Fibroblast of skin of left quadriceps (primary cell): ENCODE measurements around the gene PEPD.

Source experiments
- DNase-seq, 2 experiments: peaks; one replicate each; pipeline ENCODE4 v3.0.0-alpha.2; 2013; ENCODE audit warnings: low read depth in 2 of 2

Gene PEPD

DNA sequence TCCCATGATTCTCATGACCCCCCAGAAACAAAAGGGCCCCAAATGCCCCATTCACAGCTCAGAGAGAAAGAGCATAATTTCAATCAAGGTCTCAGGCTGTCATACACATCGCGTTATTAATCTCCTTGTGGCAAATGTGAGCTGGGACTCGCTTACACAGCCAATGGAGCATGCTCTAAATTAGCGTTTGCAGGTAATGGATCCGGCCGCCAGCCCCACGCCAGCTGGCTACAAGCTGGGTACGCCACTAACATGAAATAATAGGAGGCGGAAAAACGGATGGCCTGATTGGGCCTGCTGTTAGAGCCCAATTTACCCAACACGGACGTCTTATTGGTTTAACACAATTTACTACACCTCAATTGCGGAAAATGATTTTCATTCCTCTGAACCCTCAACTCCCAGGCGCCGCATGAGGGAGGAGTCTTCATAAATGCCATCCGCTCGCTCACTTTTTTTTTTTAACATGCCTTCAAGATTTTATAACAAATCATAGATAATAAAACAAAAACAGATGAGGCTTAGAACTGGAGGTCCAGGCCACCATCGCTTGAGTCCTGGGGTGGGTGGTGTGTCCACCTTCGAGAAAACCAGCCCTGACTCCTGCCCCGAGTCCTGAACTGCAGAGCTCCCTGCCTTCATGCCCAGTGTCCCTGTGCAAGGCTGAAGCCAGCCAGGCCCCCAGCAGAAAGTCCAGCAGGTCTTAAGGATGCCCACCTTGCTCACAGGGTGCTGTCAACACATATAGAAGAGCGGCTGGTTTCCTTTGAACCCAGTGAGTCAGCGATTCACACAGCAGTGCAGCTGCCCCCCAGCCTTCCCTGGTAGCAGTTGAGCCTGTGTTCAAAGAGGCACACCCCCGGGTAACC is 62.1 kb downstream of the PEPD start:
- DNase-seq = no peak

DNA sequence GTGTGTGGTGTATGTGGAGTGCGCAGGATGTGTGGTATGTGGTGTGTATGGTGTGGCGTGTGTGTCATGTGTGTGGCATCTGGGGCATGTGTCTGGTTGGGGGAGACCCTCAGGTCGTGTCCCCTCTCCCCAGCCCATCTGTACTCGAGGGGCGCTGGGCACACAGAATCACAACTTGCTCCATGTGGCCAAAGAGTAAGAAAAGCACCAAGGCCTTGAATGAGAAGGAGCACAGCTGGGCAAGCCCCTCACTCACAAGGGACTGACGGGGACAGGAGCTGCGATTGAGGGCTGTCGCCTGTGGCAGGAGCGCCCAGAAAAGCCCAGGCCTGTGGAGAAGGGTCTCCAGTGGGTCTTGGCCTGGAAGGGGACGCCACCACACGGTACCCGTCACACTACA is 62.8 kb downstream of the PEPD start:
- no peak for DNase-seq

DNA sequence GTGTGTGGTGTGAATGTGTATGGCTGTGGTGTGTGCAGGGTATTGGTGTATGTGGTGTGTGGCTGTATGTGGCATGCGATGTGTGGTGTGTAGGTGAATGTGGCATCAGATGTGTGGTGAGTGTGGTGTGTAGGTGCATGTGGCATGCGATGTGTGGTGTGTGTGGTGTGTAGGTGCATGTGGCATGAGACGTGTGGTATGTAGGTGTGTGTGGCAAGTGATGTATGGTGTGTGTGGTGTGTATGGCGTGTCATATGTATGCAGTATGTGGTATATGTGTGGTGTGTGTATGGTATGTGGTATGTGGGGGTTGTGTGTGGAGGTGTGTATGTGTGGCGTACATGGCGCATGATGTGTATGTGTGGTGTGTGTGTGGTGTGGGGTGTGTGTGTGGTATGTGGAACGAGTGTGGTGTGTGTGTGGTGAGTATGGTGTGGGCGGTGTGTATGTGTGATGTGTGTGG is 63.4 kb downstream of the PEPD start:
- DNase-seq = no peak

DNA sequence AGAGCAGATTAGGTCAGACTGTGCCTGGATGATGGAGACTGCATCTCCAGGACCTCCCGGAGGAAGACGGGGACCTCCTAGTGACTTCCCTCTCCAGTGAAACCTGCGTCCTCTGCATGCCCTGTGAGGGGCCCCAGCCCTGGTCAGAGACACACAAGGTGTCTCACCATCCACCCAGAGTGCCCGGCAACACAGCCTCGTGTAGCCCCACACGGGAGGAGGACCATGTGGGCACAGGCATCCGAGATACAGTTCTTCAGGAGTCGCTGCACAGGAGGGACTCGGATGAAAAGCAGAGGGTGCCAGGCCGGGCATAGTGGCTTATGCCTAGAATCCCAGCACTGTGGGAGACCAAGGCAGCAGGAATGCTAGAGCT is 64.8 kb downstream of the PEPD start:
- no peak for DNase-seq

DNA sequence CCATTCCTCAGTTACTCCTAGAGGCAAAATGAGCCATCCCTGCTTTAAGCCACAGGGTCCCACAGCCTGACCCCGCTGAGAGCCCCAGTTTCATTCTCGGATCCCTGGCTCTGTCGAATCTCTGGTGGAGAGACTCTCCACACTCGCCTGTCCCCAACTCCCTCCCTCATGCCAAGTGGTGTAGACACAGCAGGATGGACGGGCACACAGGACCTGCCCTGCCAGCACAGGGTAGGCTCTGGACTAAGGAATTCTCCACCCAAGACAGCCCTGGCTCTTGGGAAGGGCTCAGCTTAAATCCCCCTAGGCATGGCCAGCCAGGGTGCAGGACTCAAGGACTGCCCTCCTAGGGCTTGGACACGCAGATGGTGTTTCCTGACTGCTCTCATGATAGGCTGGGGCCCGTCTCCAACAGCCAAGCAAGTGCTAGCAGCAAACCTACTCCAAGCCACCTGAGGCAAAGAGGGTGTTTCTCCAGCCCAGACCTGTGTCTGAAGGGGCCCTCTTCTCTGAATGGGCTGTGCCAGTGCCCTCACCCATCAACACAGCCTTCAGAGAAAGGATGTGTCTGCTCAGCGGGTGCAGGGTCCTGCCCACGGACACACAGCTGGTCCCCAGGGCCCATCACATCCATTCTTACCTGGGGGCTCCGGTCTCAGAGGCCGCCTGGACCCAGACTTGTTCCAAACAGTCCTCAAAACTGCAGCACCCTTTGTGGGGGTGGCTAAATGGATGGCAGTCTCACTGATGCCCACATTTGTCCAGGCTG is 65.3 kb downstream of the PEPD start:
- no peak for DNase-seq

DNA sequence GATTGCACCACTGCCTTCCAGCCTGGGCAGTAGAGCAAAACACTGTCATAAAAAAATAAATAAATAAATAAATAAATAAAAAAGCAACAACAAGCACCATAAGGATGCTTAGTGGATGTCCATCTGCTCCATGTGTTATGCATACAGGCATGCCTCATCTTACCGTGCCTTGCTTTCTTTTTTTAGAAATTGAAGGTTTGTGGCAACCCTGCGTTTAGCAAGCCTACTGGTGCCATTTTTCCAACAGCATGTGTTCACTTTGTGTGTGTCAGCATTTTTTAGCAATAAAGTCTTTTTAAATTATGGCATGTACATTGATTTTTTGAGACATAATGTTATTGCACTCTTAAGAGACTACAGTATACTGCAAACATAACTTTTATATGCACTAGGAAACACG is 68.3 kb downstream of the PEPD start:
- DNase-seq = no peak

DNA sequence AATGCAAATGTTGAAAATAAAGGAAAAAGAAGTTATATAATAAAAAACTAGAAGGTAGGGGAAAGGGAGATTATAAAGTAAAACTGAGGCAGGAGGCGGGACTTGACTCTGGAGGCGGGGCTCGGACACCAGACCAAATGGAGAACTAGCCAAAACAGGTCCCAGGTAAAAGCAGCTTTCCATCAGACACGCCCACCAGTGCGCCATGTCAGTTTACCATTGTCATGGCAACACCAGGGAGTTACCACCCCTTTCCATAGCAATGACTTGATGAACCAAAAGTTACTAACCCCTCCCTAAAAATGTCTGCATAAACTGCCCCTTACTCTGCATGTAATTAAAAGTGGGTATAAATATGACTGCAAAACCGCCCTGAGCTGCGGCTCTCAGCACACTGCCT is 70.9 kb downstream of the PEPD start:
- DNase-seq = no peak

DNA sequence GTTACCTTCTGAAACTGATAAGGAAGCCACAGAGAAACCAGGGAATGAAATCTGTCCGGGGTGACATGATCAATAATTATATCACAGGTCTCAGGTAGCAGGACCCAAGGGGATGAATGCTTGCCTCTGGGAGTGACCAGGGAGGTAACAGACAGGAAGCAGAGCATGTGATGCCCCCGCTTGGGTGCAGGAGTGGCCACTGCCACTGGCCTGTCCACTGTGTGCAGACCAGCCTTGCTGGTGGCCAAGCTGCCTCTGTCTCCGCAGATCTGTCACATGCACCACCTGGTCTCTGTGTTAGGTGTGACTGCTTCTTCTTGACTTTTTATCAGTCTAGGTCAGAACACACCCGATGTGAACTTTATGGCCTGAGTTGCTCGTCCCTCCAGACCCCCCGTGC is 71.8 kb downstream of the PEPD start:
- DNase-seq = no peak

DNA sequence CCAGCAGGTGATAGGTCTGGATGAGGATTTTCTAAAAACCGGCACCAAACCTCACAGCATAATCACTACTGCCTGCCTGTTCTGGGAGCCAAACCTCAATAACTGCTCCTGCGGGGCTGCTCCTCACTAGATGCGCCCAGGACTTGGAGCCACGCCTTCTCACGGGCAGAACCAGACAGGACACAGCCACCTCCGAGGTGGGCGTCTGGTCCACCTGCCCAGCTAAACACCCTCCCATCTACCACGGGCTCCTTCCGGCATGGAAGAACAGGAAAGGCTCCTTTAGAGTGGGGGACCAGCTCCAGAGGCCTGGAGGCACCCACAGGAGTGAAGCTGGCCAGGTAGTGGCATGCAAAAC is 73.5 kb downstream of the PEPD start:
- DNase-seq = no peak

DNA sequence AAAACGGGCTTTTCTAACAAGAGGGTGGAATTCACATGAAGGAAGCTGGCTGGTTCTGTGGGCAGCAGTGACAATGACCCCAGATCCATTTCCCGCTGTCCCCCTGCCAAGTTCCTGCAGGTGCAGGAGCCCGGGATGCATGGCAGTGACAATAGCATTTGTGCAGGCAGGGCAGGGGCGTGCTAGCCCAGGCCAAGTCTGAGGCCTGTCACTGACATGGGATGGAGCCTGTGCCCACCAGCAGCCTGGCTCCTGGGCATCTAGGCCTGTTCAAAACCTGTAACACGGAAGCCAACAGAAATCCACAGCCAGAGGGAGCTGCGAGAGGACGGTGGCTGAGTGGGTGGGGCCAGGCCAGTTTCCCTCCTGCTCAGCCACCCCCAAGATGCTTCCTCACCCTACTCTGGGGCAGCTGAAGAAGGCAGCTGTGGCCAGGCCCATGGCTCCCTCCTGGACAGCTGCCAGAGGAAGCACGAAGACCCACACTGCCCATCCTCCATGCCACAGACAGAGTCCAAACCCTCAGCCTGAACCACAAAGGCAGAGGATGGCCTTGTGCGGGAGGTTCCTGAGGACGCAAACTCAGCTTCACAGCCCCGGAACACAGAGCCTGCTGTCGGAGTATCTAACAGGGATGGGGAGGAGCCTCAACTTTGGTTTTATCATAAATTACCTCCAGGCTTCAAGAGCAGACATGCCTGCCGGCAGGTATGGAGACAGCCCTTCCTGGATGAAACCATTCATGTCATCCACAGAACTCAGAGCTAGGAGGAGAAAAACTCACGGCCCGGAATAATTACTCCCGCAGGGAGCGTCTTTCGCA is 74.0 kb downstream of the PEPD start:
- DNase-seq = no peak

DNA sequence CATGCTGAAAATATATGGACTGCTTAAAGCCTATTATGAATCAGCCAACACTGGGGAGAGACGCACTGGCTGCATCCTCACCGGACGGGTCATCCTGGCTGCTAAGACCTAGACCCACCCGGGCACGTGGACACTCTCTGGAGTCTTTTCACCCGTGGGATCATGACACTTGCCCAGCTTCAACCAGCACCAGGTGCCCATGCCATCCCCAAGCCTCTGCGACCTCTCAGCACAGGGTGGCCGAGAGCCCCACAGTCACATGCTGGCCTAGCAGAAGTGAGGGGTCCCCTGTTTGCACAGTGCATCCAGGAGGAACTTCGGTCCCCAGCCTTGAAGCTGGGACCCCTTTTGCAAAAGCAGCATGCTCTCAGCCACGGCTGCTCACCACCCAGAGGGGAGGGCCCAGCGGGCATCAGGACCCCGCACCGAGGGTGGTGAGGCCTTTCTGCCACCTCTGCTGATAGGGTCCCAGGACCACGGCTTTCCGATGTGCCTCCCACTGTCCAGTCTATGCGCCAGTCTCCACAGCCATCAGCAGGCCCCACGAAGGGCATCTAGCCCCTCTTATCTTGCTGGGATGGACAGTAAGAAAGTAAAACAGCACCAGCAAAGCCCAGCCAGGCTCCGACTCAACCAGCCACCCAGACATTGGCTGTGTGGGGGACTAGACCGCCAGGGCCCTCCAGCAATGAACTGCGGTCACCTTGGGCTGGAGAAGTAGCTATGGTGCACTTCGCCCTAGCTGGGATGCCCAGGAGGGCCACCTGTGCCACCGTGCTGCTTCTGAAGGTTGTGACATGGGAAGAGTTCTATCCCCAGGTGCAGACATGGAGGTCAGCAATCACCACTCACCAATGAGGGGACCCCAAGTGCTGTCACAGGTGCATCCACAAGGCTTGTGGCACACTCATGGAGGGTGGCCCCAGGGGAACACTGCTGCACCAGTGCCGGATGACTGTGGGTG is 75.0 kb downstream of the PEPD start:
- DNase-seq = no peak

DNA sequence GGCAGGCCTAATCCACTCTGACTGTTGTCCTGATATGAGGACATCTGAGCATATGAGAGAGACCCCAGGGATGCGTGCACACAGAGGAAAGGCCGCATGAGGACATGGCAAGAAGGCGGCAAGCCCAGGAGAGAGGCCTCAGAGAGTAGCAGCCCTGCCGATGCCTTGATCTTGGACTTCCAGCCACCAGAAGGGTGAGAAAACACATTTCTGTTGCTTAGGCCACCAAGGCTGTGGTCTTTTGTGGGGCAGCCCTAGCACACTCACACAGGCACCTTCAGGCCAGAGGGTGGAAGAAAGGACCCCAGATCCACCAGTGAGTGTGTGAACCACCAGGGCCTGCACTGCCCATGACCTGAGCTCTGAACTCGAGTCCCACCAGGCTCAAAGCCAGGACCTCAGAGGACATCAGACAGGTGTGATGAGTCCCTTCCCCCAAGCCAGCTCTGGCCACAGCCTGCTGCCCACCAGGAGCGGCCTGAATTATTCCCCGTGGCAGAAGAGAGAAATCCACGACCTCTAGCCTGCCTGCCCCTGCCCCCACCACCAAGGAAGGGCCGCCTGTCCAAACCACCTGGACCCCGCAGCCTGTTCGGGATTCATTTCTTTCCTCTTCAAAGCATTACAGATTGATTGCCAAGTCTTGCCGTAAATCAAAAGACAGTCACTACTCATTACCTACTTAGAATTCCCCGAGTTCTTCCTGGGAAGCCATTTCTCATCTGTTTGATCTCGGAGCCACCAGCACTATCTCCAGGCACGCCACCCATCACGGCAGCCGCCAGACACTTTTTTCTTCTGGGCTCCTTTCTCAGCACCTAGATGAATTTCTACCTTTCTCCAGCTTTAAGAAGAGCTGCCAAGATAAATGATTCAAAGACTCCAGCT is 75.9 kb downstream of the PEPD start:
- no peak for DNase-seq

DNA sequence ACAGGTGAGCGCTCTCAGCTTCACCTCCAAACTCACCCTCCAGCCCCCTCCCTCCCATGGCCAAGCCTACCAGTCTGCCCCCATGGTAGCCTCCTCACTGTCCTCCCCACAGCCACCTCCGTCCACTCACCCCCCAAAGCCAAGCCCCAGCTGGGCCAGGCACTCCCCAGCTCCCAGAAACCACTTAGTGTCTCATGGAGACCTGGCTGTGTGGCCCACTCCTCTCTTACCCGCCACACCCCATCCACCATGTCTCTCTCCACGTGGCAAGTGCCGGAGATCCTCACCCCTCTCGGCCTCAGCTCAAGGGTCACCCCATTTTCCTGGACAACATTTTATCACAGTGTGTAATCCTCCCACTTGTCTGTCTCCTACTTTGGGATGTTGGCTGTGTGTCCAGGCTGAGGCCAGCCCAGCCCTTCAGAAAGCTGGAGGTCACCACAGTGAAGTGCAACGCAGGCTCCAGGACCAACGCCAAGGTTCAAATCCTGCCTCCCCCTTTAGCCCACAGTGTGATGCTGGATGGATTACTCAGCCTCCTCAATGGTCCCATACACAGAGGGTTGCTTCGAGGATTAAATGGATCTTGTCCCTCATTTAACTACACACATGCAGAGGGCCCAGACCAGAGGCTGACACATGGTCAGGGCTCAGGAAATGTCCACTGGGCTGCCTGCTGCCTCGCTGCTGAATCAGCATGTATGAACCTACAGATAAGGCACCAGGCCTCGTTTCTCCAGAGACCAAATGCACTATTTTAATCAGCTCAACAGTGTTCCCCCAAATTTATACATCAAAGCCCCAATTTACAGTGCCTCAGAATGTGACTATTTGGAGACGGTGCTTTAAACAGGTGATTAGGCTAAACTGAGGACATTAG is 76.8 kb downstream of the PEPD start:
- no peak for DNase-seq

DNA sequence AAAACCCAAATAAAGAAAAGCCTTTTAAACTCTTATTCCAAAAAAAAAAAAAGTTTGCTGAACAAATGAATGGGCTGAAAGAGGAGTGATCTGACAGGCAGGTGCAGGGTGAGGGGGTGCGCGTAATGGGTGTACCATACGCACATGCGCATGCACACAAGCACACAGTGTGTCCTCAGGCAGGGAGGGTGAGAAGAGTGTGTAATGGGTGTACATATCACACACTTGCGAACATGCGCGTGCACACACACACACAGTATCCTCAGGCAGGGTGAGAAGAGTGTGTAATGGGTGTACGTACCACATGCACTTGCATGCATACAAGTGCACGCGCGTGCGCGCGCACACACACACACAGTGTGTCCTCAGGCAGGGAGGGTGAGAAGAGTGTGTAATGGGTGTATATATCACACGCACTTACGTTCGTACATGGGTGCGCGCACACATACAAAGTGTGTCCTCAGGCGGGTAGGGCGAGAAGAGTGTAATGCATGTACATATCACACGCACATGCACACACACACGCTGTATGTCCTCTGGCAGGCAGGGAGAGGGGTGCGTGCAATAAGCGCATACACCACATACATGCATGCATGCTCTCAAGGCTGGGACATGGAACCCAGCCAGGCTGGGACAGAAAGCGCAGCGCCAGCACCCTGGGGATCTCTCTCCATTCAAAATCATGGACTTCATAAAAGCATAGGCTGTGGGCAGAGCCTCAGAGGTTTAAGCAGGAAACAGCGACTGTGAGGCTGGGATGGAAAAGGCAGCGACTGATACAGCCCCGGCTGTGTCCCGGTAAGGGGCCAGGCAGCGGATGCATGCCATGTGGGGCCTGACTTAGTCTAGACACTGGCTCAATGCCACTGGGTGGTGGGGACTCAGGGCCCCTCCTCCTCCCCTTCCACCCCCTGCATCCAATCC is 77.7 kb downstream of the PEPD start:
- no peak for DNase-seq

DNA sequence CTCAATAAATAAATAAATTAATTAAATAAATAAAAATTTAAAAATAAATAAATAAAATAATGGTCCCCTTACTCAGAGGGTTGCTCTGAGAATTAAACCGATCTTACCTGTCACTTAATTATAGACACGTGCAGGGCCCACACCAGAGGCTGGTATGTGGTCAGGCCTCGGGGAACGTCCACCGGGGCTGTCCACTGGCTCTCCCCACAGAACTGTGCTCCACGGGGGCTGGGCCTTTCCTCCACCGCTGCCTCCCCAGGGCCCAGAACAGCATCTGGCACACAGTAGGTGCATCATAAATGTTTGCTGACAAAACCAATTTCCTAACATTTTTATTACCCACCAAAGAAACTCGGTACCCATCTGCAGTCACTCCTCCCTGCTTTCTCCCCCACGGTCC is 78.9 kb downstream of the PEPD start:
- no peak for DNase-seq

DNA sequence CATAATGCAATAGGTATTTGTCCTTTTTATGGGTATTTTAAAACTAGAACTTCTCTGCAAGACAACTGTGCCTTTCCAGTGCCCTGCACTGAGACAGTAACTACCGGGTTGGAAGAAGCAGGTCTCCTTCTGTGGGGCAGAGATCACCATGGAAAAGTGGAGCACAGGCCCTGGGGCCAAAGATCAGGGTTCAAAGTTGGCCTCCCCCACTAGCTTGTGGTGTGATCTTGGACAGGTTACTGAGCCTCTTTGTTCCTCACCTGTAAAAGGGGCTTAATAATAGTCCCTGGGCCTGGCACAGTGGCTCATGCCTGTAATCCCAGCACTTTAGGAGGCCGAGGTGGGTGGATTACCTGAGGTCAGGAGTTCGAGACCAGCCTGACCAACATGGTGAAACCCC is 79.8 kb downstream of the PEPD start:
- no peak for DNase-seq

DNA sequence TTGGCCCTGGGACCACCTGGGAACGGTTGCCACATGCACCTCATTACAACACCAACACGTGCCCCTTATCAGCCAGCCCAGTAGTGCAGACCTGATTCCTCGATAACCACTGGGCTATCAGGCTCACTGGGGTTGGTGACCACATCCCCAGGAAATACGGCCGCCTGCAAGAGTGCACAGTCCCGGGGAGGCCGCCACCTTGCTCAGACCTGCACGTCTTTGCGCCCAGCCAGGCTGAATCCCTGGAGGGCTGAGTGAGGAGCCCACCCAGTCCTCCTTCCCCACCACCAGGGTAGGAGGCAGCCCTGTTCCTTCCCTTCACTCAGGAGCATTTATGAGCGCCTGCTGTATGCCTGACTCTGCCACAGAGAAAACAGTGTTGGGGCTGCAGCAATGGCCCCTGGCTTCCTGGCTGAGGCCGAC is 80.3 kb downstream of the PEPD start:
- DNase-seq = no peak

DNA sequence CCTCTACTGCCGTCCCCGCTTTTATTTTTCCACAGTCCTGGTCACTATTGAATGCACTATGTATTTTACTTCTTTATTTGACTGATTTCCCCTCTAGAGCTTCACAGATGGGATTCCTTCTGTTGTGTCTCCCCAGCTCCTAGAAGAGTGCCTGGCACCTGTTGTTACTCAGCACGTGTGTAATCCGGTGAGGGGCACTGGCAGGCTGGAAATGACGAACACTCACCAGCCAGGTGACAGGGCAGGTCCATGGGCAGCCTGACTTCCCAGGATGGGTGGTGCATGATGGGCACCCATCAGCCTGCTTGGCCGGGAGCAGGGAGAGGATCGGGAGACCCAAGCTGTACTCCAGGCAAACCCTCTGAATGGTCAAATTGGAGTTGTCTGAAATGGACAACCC is 80.9 kb downstream of the PEPD start:
- no peak for DNase-seq
